Forelimb muscle (tissue), 1 donor: ENCODE data around the gene SH3RF3. TPM values are rescaled to one million over a fixed set of nuclear protein-coding genes. Genes with fewer than 3 reads are reported as not detected.
"Not testable (repeated sequence)": the region's sequence is repeated elsewhere in the genome, so short reads cannot be mapped to it uniquely, and the experiment has no call there.

Experiments used
- DNase-seq: peaks from one replicate; pipeline ENCODE4 v3.0.0-alpha.2; 2013; ENCODE audit warnings: low read depth
- polyA plus RNA-seq: library from polyadenylated mRNA; unstranded; fragments of 120-200 nt; gene quantifications from one replicate; pipeline ENCODE4 v1.2.1, GENCODE V29; 2013; ENCODE audit not compliant: insufficient read length

The SH3RF3 gene
- polyA plus RNA-seq, result 3.9 TPM

GRCh38 chr2:109128616-109129355, at the start of gene SH3RF3:
TSS of gene SH3RF3 (plus strand) at chr2:109129205.
- no peak for DNase-seq

DNA sequence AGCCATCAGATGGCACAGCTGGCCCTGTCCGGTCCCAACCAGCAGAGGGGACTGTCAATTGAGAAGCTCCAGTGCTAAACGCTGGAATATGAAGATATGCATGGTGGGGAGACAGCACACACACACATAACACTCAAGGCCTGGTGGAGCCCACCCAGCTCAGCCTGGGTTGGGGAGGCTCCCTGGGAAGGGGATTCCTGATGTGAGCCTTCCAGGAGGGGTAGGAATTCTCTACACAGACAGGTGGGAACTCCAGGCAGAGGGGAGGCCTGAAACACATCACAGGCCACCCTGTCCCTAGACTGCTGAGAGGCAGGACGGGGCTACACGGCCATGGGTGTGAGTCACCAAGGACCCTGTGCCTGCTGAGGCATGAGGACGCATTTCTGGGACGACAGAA, 49.4 kb upstream of the SH3RF3 start:
- no peak for DNase-seq

- no peak for DNase-seq
Measured at GRCh38 chr2:109080109-109080508, 48.9 kb upstream of the SH3RF3 start.

DNA sequence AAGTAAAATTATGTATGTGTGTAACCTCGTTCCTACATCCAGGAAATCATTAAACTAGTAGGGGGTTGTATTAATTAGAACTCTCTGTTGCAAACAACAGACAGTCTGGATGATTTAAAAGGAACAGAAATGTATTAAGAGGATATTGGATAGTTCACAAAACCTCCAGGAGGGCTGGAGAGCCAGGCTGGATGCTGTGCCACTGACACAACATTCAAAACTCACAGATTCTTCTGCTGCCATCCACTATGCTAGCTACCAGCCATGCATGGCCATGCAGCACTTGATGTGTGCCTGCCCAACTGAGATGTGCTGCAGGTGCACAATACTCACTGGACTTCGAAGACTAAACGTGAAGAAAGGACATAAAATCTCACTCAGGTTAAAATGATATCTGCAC, 48.2 kb upstream of the SH3RF3 start:
- DNase-seq, result no peak

DNA sequence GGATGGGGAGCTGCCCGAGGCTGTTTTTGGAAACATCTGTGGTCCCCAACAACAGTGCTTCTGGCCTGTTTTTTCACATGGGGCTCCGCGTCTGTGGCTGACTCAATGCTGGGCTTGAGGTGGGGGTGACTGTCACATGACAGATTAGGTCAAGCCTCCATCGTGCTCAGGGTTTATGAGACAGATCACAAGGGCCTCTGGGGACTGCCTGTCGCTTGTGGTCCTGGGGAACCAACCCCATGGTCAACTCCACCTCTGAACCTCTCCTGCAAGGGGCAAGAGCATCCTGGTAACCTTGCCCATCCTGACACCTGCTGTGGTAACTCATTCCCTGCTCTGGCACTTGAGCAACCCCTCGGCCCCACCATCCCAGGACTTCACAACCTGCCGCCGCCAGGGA, 47.6 kb upstream of the SH3RF3 start:
- no peak for DNase-seq

- DNase-seq, result no peak
Measured at GRCh38 chr2:109083771-109084170, 45.2 kb upstream of the SH3RF3 start.

DNA sequence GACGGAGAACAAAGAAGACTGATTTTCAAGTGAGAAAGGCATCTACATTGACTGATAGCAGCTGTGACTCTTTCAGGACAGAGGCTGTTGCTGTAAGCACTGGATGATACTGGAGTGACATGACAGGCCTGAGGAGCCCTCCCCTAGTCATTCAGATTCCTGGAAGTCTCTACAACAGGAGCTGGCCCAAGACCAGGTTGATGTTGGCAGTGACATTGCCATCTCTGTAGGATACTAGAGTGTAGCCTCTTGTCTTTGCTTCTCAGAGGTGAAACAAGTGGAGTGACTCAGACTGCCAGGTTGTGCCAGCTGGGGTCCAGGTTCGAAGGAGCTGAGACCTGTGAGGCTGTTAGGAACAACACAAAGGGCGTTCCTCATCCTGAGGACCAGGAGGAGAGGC, 44.7 kb upstream of the SH3RF3 start:
- no peak for DNase-seq

DNA sequence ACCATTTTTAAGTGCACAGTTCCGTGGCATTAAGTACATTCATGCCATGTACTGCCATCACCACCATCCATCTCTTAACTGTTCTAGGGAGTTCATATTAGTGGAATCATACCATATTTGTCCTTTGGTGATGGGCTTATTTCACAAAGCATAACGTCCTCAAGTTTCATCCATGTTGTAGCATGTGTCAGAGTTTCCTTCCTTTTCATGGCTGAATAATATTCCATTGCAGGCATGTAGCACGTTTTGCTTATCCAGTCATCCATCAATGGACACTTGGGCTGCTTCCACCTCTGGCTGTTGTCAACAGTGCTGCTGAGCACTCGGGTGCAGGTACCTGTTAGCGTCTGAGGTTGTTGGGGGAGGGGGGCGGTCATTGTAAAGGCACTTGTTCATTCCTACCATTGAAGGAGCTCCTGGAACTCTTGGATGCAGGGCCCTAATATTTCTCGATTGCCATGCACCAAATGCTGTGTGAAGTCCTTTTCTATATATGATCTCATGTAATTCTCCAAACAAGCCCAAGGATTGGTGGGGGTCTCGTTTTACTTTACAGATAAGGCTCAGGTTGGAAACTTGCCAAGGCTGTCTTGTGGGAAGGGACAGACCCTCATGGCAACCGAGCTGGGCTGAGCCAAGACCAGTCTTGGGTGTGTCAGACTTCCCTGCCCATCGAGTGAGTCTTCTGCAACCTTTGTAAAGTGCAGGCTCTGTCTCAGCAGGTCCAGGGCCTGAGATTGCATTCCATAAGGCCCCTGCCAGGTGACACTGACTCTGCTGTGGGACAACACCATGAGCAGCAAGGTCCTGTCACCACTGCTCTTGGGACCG, 42.9 kb upstream of the SH3RF3 start:
- DNase-seq, result no peak

DNA sequence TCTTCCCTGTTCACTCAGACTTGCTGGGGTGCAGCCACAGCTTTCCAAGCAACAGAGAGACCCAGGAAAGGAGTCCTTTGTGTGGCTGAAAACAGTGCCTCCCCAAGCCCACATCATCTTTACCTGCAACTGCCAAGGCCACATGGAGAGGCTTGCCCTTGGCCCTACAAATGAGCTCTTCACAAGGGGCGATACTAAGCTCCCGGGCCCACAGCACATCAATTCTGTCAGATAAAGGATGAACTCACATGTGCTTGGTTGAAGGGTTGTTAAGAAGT, 42.3 kb upstream of the SH3RF3 start:
- no peak for DNase-seq

DNA sequence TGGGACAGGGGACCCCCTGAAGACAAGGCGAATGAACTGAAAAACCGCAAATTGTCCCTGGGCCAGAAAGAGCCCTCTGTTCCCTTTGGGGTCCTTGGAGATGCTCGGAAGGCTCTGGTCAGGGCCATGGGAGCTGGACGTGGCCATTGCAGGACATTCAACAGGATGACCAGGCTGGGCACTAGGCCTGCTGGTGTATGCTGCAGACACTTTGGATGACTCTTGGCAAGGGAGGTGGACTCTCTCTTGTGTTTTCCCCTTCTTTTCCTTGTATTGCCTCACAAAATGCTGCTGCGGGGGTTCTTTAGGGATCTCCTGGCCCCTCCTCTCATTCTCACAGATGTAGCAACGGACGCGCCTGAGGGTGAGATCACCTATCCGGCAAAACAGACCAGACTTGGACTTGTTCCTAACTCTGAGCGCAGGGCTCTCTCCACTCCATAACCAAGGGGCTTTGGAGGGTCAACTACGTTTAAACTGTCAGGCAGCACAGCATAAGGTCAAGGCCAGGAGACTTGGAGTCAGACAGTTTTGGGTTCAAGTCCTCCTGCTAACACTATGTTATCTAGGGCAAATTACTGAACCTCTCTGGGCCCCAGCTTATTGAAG, 41.8 kb upstream of the SH3RF3 start:
- DNase-seq, result no peak

- no peak for DNase-seq
Measured at GRCh38 chr2:109089602-109090300, 39.3 kb upstream of the SH3RF3 start.

DNA sequence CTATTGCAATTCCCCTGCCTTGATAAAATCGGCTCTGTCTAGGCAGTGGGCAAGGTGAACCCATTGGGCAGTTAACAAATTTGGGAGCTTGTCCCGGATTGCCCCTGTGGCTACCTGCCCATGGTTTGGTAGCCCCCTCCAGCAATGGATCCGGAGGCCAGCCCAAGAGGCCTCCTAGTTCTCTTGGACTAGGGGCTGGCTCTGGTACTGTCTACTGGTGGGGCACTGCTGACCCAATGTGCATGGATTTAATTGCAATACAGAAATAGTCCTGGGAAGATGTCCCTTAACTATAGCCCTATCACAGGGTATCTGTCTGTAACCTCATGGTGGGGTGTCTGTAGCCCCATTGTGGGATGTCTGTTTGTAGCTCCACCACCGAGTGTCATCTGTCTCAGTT, 37.5 kb upstream of the SH3RF3 start:
- no peak for DNase-seq

- DNase-seq, result no peak
Measured at GRCh38 chr2:109094144-109094543, 34.9 kb upstream of the SH3RF3 start.

DNA sequence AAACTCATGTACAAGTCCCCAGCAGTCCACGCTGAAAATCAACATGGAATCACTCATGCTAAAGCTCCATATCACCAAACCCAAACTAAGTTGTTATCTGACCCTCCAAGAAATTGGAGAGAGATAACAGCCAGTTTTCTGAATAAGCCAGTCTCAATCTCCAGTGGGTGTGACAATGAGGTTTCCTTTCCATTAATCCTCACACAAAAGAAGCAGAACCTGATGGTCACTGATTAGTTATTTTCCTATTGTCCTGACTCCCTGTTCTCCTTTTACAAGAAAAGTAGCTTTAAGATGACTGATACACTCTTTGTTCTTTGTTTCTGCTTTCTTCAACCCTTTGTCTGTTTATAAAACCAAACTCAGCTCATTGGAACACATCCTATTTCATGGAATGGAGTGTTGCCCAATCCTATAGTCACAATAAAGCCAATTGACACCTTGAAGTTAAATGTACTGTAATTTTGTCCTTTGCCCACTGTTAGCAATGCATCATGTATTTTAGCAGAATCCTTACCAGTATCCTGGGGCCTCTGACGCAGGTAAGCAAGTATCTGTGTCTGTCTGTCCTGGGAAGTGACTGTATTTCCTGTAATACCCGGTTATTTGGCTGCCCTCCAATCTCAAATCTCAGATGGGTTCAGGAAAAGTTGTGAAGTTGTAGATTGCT, 30.6 kb upstream of the SH3RF3 start:
- no peak for DNase-seq

- DNase-seq, result no peak
Measured at GRCh38 chr2:109098921-109099273, 30.1 kb upstream of the SH3RF3 start.

GRCh38 chr2:109102588-109103233, 26.3 kb upstream of the SH3RF3 start:
- no peak for DNase-seq

DNA sequence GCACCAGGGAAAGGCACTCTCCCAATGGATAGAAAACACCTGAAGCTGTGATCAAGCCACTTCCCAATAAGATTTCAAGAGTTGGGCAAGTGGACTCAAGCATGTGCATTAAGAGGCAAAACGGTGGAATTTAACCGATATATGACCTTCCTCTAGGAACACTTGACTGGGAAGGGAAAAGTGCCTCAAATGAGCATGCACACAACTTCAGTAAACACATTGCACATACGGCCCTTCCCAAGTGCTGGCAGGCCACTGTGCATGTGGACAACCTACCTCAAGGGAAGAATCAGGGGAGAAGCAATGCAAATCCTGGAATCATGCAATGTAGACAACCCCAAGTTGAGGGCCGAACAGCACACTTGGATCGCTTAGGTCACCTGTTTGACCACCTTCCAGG, 23.9 kb upstream of the SH3RF3 start:
- no peak for DNase-seq

DNA sequence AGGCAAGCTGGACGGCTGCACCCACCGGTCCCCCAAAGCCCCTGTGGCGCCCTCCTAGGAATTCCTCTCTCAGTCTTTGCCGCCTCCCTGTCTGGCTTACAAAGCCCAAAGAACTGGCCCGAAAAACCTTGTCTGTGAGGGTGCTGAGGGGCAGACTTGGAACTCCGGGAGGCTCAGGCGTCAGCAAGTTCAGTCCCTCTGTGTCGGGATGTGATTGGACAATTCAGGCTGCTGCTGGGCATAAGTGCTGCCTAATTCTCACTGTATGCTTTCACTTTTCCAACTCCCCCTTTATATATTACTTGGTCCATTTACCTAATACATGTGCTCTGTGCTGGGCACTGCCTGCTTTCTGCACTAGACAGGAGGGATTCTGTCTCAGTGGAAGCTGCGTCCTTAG, 20.3 kb upstream of the SH3RF3 start:
- DNase-seq, result no peak

- no peak for DNase-seq
Measured at GRCh38 chr2:109109342-109109741, 19.7 kb upstream of the SH3RF3 start.

- DNase-seq, result no peak
Measured at GRCh38 chr2:109110170-109110569, 18.8 kb upstream of the SH3RF3 start.

DNA sequence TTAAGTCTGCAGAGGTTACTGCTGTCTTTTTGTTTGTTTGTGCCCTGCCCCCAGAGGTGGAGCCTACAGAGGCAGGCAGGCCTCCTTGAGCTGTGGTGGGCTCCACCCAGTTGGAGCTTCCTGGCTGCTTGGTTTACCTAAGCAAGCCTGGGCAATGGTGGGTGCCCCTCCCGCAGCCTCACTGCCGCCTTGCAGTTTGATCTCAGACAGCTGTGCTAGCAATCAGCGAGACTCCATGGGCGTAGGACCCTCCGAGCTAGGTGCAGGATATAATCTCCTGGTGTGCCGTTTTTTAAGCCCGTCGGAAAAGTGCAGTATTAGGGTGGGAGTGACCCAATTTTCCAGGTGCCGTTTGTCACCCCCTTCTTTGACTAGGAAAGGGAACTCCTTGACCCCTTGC, 11.8 kb upstream of the SH3RF3 start:
- not testable (repeated sequence) for DNase-seq
